Liver (tissue), 9 donors: ENCODE measurements around the gene DMWD. TPM values are rescaled to one million over a fixed set of nuclear protein-coding genes. Genes with fewer than 3 reads are reported as not detected.
A peak's percentile ranks its signal among the peaks of the same experiment; 100 is the strongest.

ENCODE experiments used
- DNase-seq: peaks from one replicate; pipeline ENCODE4 v3.0.0-alpha.2; 2017; ENCODE audit warnings: low spot score
- H3K27ac ChIP-seq, 2 donors: one replicate each; pipeline ENCODE4 v1.7.0; 2013; ENCODE audit warnings: inconsistent platforms in 2 of 2, low read length in 2 of 2, control low read depth in 1 of 2, low read depth in 1 of 2, mild to moderate bottlenecking in 1 of 2
- H3K27me3 ChIP-seq, 4 donors: one replicate each; pipeline versions ENCODE4 v1.6.1 to v1.7.0; 2013; ENCODE audit warnings: low read length in 3 of 4, inconsistent platforms in 1 of 4, mild to moderate bottlenecking in 1 of 4, moderate library complexity in 1 of 4; ENCODE audit not compliant: control insufficient read depth in 4 of 4, insufficient read depth in 4 of 4
- H3K36me3 ChIP-seq, 4 donors: one replicate each; pipeline versions ENCODE4 v1.6.1 to v1.7.0; 2013; ENCODE audit warnings: low read length in 3 of 4, mild to moderate bottlenecking in 3 of 4, low read depth in 1 of 4, moderate library complexity in 1 of 4; ENCODE audit not compliant: control insufficient read depth in 4 of 4, insufficient read depth in 3 of 4
- H3K4me1 ChIP-seq, 4 donors: one replicate each; pipeline versions ENCODE4 v1.6.1 to v1.7.0; 2013; ENCODE audit warnings: low read length in 3 of 4, mild to moderate bottlenecking in 3 of 4, moderate library complexity in 1 of 4; ENCODE audit not compliant: control insufficient read depth in 4 of 4, insufficient read depth in 4 of 4
- H3K4me3 ChIP-seq, 3 donors: one replicate each; pipeline versions ENCODE4 v1.6.1 to v1.7.0; 2013; ENCODE audit warnings: low read length in 3 of 3, control low read depth in 1 of 3, low read depth in 1 of 3, mild to moderate bottlenecking in 1 of 3
- H3K9ac ChIP-seq, 2 donors: one replicate each; pipeline ENCODE4 v1.7.0; 2013; ENCODE audit warnings: low read length in 2 of 2, mild to moderate bottlenecking in 2 of 2, moderate library complexity in 2 of 2, control low read depth in 1 of 2, low read depth in 1 of 2
- H3K9me3 ChIP-seq, 4 donors: one replicate each; pipeline versions ENCODE4 v1.6.1 to v1.7.0; 2013; ENCODE audit warnings: low read length in 3 of 4; ENCODE audit not compliant: control insufficient read depth in 4 of 4
- ATF3 ChIP-seq: IDR thresholded peaks from 2 replicates; pipeline ENCODE4 v1.6.1; 2016; ENCODE audit warnings: antibody characterized with exemption
- EGR1 ChIP-seq, 2 donors: IDR thresholded peaks; 2 replicates each; pipeline ENCODE4 v1.6.1; 2016 to 2018; ENCODE audit warnings: antibody characterized with exemption in 2 of 2, low read depth in 2 of 2
- FOXA1 ChIP-seq: IDR thresholded peaks from 2 replicates; pipeline ENCODE4 v1.6.1; 2016; ENCODE audit warnings: antibody characterized with exemption
- FOXA2 ChIP-seq: IDR thresholded peaks from 2 replicates; pipeline ENCODE4 v1.6.1; 2016; ENCODE audit warnings: antibody characterized with exemption
- GABPA ChIP-seq, 2 donors: IDR thresholded peaks in 1 of 2; conservative IDR thresholded peaks in 1 of 2; 2 replicates each; pipeline ENCODE4 v1.6.1; 2016; ENCODE audit warnings: antibody characterized with exemption in 2 of 2, mild to moderate bottlenecking in 1 of 2, moderate library complexity in 1 of 2
- HNF4A ChIP-seq, 2 donors: conservative IDR thresholded peaks; 2 replicates each; pipeline ENCODE4 v1.6.1; 2016; ENCODE audit warnings: antibody characterized with exemption in 2 of 2, mild to moderate bottlenecking in 2 of 2
- HNF4G ChIP-seq: IDR thresholded peaks from 2 replicates; pipeline ENCODE4 v1.6.1; 2016; ENCODE audit warnings: antibody characterized with exemption
- JUND ChIP-seq, 2 donors: IDR thresholded peaks; 2 replicates each; pipeline ENCODE4 v1.6.1; 2016; ENCODE audit warnings: antibody characterized with exemption in 2 of 2
- RAD21 ChIP-seq, 2 donors: IDR thresholded peaks; 2 replicates each; pipeline ENCODE4 v1.6.1; 2016; ENCODE audit warnings: antibody characterized with exemption in 2 of 2, mild to moderate bottlenecking in 2 of 2
- RXRA ChIP-seq, 2 donors: IDR thresholded peaks; 2 replicates each; pipeline ENCODE4 v1.6.1; 2017 to 2018; ENCODE audit warnings: antibody characterized with exemption in 2 of 2, mild to moderate bottlenecking in 1 of 2
- TAF1 ChIP-seq: conservative IDR thresholded peaks from 2 replicates; pipeline ENCODE4 v1.6.1; 2016; ENCODE audit warnings: antibody characterized with exemption, mild to moderate bottlenecking
- YY1 ChIP-seq: IDR thresholded peaks from 2 replicates; pipeline ENCODE4 v1.6.1; 2016; ENCODE audit warnings: antibody characterized with exemption, mild to moderate bottlenecking
- WGBS: extraction: QIAGEN DNeasy Blood & Tissue Kit; methylation state at CpG from one replicate; pipeline ENCODE4 v1.1.7; 2013; 5-methylcytosine and 5-hydroxymethylcytosine counted together
- polyA plus RNA-seq, 2 donors: library from polyadenylated mRNA; stranded (reverse) in 1 of 2; unstranded in 1 of 2; fragments of 200-250 nt in 1 of 2; fragments of >200 nt in 1 of 2; fragmentation: Nextera tagmentation in 1 of 2; extraction: Ambion mirVana in 1 of 2; gene quantifications; one replicate each; pipeline versions ENCODE4 v1.2.1 to v1.2.3, GENCODE V29; 2013 to 2015
- total RNA-seq, 2 donors: library from RNA; depleted of rRNA; stranded (reverse); fragments of >200 nt; gene quantifications; one replicate each; pipeline ENCODE4 v1.2.3, GENCODE V29; 2014
- TF ChIP-seq, protein P1 (sequence below): IDR thresholded peaks from 2 replicates; pipeline ENCODE4 v1.6.1; 2016; ENCODE audit warnings: antibody characterized with exemption
- TF ChIP-seq, protein P2 (sequence below): IDR thresholded peaks from 2 replicates; pipeline ENCODE4 v1.6.1; 2016; ENCODE audit warnings: antibody characterized with exemption, mild to moderate bottlenecking
- TF ChIP-seq, protein P3 (sequence below): IDR thresholded peaks from 2 replicates; pipeline ENCODE4 v1.6.1; 2016; ENCODE audit warnings: antibody characterized with exemption
- donor health status: healthy.
- donor health status: healthy.
- donor health status: healthy.
- donor health status: healthy.
- donor health status: healthy.

Gene DMWD
- total and polyA plus RNA-seq, 4 donors = 3.7 to 14.6 (median 8.9) TPM

GRCh38 chr19:45772912-45773311 lies 19.7 kb downstream of the DMWD start:
- TF ChIP-seq TAF1 (no peak), HNF4G (no peak), JUND (IDR thresholded peaks at IDR 0.05) (no peak), EGR1 (IDR thresholded peaks at IDR 0.05; ENCODE audit: low read depth in 2 of 2) (no peak), FOXA1 (no peak), FOXA2 (no peak), ATF3 (no peak), GABPA (IDR thresholded peaks at IDR 0.05 in 1 of 2, conservative IDR thresholded peaks at IDR 0.05 in 1 of 2) (no peak), HNF4A (conservative IDR thresholded peaks at IDR 0.05) (no peak)
- TF ChIP-seq, protein P1, sequence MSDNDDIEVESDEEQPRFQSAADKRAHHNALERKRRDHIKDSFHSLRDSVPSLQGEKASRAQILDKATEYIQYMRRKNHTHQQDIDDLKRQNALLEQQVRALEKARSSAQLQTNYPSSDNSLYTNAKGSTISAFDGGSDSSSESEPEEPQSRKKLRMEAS = no peak
- TF ChIP-seq, protein P2, sequence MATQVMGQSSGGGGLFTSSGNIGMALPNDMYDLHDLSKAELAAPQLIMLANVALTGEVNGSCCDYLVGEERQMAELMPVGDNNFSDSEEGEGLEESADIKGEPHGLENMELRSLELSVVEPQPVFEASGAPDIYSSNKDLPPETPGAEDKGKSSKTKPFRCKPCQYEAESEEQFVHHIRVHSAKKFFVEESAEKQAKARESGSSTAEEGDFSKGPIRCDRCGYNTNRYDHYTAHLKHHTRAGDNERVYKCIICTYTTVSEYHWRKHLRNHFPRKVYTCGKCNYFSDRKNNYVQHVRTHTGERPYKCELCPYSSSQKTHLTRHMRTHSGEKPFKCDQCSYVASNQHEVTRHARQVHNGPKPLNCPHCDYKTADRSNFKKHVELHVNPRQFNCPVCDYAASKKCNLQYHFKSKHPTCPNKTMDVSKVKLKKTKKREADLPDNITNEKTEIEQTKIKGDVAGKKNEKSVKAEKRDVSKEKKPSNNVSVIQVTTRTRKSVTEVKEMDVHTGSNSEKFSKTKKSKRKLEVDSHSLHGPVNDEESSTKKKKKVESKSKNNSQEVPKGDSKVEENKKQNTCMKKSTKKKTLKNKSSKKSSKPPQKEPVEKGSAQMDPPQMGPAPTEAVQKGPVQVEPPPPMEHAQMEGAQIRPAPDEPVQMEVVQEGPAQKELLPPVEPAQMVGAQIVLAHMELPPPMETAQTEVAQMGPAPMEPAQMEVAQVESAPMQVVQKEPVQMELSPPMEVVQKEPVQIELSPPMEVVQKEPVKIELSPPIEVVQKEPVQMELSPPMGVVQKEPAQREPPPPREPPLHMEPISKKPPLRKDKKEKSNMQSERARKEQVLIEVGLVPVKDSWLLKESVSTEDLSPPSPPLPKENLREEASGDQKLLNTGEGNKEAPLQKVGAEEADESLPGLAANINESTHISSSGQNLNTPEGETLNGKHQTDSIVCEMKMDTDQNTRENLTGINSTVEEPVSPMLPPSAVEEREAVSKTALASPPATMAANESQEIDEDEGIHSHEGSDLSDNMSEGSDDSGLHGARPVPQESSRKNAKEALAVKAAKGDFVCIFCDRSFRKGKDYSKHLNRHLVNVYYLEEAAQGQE = no peak
- Histone ChIP-seq H3K4me3 (no peak overlapping the region), H3K27me3 (no peaks in the 10 kb centered on the region), H3K4me1 (peaks cover 6 to 44% (median 23%) of the 10 kb centered on the region in 4 donors), H3K27ac (no peak overlapping the region), H3K9ac (no peak overlapping the region), H3K36me3 (no peaks in the 10 kb centered on the region), H3K9me3 (no peaks in the 10 kb centered on the region)
- DNase-seq = no peak
- WGBS = 89% methylated on average over 3 of the region's 3 CpGs

DNA sequence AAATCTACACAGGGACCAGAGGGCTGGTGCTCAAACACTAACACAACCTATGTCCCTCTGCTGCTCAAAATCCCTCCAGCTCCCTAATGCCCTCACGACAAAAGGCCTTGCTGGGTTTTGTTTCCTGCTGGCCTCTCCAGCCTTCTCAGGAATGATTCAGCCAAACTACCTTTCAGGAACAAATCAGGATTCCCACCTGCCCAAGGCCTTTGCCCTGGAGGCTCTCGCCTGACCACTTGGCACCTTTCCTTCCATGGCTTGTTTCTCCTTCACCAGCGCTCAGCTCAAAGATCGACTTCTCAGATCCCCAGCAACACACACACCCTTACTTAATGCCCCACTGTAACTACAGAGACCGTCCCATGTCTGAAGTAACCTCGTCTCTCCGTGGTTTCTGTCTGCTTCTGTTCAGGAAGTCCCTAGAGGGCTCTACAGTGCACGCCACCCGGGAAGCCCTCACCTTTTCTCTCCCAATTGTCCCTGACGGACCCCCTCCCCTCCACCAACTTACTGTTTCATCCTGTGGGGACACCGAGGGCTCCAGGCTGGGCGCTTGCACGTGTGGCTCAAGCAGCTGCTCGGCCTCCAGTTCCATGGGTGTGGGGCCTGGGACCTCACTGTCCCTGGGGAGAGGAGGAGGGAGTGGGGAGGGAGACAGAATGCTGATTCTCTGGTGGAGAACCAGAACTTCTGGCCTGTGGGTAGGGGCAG lies 20.4 kb downstream of the DMWD start:
- no peak overlapping the region for H3K4me3 ChIP-seq
- no peaks in the 10 kb centered on the region for H3K27me3 ChIP-seq
- no peak for DNase-seq
- no peaks in the 10 kb centered on the region for H3K36me3 ChIP-seq
- peaks cover 6 to 49% (median 23%) of the 10 kb centered on the region in 4 donors for H3K4me1 ChIP-seq
- no peaks in the 10 kb centered on the region for H3K9me3 ChIP-seq
- H3K9ac ChIP-seq = no peak overlapping the region
- no peak for TF ChIP-seq HNF4A (conservative IDR thresholded peaks at IDR 0.05)
- no peak for TF ChIP-seq HNF4G
- no peak for TF ChIP-seq YY1
- H3K27ac ChIP-seq = no peak overlapping the region
- 80% methylated on average over 14 of the region's 14 CpGs for WGBS

- H3K27ac ChIP-seq = peak overlapping the region; percentile 86 to 92
- H3K4me1 ChIP-seq = peaks cover 9 to 58% (median 29%) of the 10 kb centered on the region in 4 donors
- no peak for DNase-seq
- H3K9ac ChIP-seq = peak overlapping the region; percentile 38 to 53
- H3K9me3 ChIP-seq = no peaks in the 10 kb centered on the region
- H3K36me3 ChIP-seq = no peaks in the 10 kb centered on the region
- WGBS = 82% methylated on average over 46 of the region's 46 CpGs
- H3K27me3 ChIP-seq = no peaks in the 10 kb centered on the region
- TF ChIP-seq YY1 (no peak), HNF4G (no peak), HNF4A (conservative IDR thresholded peaks at IDR 0.05) (no peak), JUND (IDR thresholded peaks at IDR 0.05) (no peak), RAD21 (IDR thresholded peaks at IDR 0.05) (no peak), TAF1 (no peak), FOXA1 (no peak), RXRA (IDR thresholded peaks at IDR 0.05) (no peak), GABPA (IDR thresholded peaks at IDR 0.05 in 1 of 2, conservative IDR thresholded peaks at IDR 0.05 in 1 of 2) (no peak)
- TF ChIP-seq, protein P2 = no peak
- TF ChIP-seq, protein P3, sequence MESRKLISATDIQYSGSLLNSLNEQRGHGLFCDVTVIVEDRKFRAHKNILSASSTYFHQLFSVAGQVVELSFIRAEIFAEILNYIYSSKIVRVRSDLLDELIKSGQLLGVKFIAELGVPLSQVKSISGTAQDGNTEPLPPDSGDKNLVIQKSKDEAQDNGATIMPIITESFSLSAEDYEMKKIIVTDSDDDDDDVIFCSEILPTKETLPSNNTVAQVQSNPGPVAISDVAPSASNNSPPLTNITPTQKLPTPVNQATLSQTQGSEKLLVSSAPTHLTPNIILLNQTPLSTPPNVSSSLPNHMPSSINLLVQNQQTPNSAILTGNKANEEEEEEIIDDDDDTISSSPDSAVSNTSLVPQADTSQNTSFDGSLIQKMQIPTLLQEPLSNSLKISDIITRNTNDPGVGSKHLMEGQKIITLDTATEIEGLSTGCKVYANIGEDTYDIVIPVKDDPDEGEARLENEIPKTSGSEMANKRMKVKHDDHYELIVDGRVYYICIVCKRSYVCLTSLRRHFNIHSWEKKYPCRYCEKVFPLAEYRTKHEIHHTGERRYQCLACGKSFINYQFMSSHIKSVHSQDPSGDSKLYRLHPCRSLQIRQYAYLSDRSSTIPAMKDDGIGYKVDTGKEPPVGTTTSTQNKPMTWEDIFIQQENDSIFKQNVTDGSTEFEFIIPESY = no peak
- H3K4me3 ChIP-seq = peak overlapping the region in 1 of 3 donors; percentile 48
Measured at GRCh38 chr19:45771311-45771933, 21.2 kb downstream of the DMWD start.
